GM18502 (cell line): Measurements from ENCODE around the gene RHOC.

Experiments used
- ATAC-seq: cut with Tn5 transposase; IDR thresholded peaks from one replicate; pipeline ENCODE4 v1.9.1; 2021; ENCODE audit warnings: mild to moderate bottlenecking; ENCODE audit not compliant: unreplicated experiment, poor library complexity

Gene RHOC

GRCh38 chr1:112687361-112687760, 19.6 kb downstream of the RHOC start:
- no peak for ATAC-seq

GRCh38 chr1:112686835-112687234, 20.1 kb downstream of the RHOC start:
- ATAC-seq = no peak

- no peak for ATAC-seq
Measured at GRCh38 chr1:112686417-112686816, 20.5 kb downstream of the RHOC start.

GRCh38 chr1:112685913-112686312, 21.0 kb downstream of the RHOC start:
- no peak for ATAC-seq

- no peak for ATAC-seq
Measured at GRCh38 chr1:112678605-112679004, 28.3 kb downstream of the RHOC start.

- ATAC-seq = no peak
Measured at GRCh38 chr1:112677501-112677900, 29.4 kb downstream of the RHOC start.

GRCh38 chr1:112676543-112676942, 30.4 kb downstream of the RHOC start:
- no peak for ATAC-seq

GRCh38 chr1:112675728-112676381, 31.1 kb downstream of the RHOC start:
- no peak for ATAC-seq

GRCh38 chr1:112674986-112675727, 31.8 kb downstream of the RHOC start:
- ATAC-seq = peak; percentile 43

- ATAC-seq = peak; percentile 67
Measured at GRCh38 chr1:112674440-112674985, 32.4 kb downstream of the RHOC start, which contains the start of gene MOV10. Gene MOV10 (plus strand): TSS chr1:112674659. CDS start chr1:112674913, 254 bp downstream.

- peak; percentile 2 for ATAC-seq
Measured at GRCh38 chr1:112673592-112674439, 33.1 kb downstream of the RHOC start.

GRCh38 chr1:112672842-112673241, 34.1 kb downstream of the RHOC start:
- no peak for ATAC-seq

GRCh38 chr1:112672009-112672408, 34.9 kb downstream of the RHOC start:
- no peak for ATAC-seq

- no peak for ATAC-seq
Measured at GRCh38 chr1:112666946-112667345, 40.0 kb downstream of the RHOC start.

- ATAC-seq = no peak
Measured at GRCh38 chr1:112665857-112666256, 41.1 kb downstream of the RHOC start.

GRCh38 chr1:112651205-112651604, 55.7 kb downstream of the RHOC start:
- ATAC-seq = no peak
